ENCODE results near the gene CXCL9.

DNA sequence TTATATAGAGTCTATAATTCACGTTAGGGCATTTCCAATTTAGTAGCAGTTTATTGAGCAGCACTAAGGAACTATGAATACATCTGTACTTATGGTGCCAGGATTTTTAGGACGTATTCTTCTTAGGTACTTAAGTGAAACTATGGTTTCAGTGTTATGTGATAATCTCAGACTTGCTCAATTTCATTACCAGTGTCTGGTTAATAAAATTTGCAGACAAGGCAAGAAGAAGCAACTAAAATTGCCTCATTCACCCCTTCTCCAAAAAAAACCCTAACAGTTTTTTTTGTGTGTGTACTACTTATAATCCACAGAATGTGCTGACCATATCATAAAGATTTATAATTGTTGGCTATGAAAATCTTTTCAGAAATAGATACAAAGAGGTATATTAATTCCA lies 22.0 kb upstream of the CXCL9 start:
- TF ChIP-seq POLR2AphosphoS5 (IDR thresholded peaks at IDR 0.05) (no peak), POLR2A (IDR thresholded peaks at IDR 0.05) (no peak), EP300 (IDR thresholded peaks at IDR 0.05) (no peak)
- TF ChIP-seq, protein P1, sequence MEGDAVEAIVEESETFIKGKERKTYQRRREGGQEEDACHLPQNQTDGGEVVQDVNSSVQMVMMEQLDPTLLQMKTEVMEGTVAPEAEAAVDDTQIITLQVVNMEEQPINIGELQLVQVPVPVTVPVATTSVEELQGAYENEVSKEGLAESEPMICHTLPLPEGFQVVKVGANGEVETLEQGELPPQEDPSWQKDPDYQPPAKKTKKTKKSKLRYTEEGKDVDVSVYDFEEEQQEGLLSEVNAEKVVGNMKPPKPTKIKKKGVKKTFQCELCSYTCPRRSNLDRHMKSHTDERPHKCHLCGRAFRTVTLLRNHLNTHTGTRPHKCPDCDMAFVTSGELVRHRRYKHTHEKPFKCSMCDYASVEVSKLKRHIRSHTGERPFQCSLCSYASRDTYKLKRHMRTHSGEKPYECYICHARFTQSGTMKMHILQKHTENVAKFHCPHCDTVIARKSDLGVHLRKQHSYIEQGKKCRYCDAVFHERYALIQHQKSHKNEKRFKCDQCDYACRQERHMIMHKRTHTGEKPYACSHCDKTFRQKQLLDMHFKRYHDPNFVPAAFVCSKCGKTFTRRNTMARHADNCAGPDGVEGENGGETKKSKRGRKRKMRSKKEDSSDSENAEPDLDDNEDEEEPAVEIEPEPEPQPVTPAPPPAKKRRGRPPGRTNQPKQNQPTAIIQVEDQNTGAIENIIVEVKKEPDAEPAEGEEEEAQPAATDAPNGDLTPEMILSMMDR (IDR thresholded peaks at IDR 0.05), result no peak

All from stomach (tissue), 4 donors.